ENCODE measurements around the gene KLF13.

The KLF13 gene

DNA sequence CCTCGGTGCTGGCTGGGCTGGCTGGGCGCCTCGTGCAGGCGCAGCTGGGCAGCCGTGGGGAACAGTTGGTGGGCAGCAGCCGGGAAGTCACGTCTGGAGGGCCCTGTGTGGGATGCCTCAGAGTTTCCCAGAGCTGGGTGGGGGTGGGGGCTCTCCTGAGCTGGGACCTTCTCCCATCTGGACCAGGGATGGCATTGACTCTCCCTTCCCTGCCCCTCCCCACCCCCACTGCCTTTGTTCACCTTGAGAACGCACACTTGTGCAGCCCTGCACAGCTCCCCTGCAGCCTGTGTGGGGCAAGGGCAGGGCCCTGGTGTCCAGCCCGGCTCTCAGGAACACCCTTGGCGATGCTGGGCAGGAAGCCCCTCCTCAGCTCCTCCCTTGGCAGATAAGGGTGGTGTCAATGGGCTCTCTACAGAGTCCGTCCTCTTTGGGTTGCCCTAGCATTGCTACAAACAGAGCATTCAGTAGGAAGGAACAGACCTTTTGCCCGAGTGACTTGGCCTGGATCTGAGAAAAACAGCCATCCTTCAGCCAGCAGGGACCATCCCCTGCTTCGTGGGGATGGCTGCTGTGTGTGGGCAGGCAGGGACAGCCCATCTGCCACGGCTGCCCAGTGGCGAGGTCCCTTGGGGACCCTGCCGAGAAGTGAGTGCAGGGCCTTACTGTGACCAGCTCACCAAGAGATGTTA is 25.5 kb upstream of the KLF13 start:
- no peak for DNase-seq

DNA sequence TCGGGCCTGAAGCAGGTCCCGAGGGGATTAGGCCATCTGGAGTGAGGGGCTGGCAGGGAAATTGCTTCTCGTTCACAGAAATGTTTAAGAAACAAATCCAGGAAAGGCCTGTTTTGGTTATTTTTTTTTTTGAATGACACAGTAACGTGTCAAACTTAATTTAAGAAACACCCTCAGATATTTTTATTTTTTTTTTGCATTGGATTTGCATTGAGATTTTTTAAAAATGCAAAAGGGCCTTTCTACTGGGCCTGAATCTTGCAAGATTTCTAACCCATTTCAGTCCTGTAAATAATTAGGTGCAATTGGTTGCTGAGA is 25.0 kb upstream of the KLF13 start:
- no peak for DNase-seq

DNA sequence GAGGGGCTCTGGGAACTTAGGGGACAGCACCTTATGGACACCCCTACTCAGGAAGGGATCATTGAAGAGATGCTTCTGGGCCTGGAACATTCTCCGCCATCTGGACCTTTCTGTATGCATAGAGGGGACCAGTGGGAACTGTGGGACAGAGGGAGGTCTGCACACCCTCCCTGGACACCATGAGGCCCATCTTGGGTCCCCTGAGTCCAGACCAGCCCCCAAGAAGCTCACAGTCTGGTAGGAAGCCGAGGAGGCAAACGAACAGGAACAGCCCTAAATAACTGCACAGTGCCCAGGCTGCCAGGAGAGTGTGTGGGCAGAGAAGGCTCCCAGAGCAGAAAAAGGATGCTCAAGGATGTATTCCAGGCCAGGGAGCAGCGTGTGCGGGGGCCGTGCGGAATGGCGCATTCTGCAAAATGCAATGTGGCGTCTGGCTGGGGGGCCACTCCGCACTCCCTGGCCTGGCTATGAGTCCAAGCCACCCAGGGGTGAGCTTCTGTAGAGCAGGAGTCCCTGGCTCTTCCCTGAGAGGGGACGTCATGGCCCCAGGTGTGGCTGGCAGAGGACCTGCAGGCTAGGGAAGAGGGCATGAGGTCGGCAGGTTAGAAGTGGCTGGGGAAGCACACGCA is 24.5 kb upstream of the KLF13 start:
- DNase-seq: no peak

GRCh38 chr15:31302778-31303725 is 23.6 kb upstream of the KLF13 start:
- no peak for DNase-seq

GRCh38 chr15:31303726-31304648 is 22.6 kb upstream of the KLF13 start:
- DNase-seq: no peak

DNA sequence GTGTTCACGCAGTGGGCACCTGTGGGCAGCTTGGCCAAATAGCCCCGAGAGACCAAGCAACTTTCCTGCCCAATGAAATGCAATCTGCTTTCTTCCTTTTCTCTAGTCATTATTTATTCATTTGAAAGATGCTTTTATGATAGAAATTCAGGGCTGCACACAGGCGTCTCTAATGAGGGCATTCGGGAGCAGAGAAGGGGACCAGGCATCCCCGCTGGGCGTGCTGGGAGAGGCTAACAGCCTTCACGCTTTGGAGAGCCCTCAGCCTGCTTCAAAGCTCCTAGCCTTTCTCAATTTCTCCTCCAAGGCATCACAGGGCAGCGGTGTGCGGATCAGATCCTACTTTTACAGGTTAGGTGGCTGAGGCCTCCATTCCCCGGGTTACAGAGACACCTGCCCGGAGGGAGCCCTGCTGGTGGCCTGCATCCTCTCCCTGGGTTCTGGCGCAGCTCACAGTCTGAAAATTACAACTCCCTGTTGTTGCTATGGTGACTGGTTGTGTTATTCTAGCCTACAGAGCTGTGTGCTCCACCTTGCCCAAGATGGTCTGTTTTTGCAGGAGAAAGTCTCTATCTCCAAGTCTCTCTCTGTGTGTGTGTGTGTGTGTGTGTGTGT is 21.8 kb upstream of the KLF13 start:
- DNase-seq: no peak

- no peak for DNase-seq
Measured at GRCh38 chr15:31305375-31305774, 21.3 kb upstream of the KLF13 start.

DNA sequence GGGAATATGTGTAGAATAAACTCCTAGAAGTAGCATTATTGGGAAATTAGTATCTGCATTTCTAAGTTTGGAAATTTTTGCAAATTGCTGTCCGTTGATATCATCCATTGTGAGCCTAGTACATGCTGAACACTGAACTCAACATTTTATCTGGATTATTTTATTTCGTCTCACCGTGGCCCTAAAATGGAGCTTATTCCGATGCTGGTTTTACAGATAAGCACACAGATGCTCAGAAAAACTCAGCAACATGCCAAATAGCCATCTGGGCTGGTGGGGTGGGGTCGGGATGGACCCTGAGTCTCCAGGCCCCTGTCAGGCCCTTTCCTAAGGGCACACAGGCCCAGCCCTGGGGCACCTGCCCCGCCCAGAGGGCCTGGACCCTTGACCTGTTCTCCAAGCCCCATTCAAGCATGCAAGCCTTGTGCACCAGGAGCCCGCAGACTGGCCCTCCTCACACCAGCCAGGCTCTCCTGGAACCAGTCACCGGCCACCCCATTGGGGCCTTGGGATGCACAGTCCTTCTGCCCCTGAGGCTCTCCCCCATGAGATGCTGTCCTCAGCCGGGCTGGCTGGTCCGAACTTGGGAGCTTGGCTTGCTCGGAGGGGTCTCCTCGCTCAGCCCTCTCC is 20.7 kb upstream of the KLF13 start:
- no peak for DNase-seq

- peak; percentile 93 for DNase-seq
Measured at GRCh38 chr15:31306426-31307269, 20.0 kb upstream of the KLF13 start.

DNA sequence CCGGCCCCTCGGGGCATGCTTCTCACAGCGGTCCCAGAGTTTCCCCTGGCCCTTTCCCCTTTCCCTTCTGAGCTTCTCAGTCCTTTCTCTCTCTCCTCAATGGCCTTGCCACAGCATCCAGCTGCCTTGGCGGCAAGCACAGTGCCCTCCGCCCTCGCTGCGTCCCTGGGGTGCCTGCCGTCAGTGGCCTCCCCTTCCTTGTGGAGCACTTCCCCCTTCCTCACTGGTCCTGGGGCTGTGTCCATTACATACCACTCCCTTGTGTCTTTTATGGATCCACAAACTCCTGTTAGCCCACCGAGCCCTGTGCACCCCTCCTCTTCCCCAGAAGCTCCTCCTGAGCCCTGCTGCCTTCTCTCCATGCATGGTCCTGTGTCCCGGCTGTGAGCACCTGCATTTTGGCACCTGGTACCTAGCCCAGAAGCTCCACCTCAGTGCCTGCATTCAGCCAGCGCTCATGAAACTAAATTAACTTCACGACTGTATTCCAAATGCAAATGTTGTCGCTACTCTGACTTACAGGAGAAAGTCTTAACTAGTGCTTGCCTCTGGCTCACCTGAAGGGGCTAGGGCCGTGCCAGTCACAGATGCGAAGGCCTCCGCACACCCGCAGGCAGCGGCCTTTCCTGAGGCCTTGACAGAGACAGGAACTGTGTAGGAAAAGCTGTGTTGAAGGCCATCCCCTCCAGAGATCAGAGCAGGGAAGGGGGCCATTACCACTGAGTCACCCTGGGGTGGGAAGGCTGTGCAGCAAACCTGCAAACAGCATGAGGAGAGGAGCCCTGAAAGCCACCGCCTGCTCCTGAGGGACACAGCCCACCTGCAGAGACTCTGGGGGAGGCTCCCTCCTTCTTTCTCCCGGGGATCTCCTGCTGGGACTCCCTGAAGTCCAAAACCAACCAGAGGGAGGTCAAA is 19.1 kb upstream of the KLF13 start:
- no peak for DNase-seq

DNA sequence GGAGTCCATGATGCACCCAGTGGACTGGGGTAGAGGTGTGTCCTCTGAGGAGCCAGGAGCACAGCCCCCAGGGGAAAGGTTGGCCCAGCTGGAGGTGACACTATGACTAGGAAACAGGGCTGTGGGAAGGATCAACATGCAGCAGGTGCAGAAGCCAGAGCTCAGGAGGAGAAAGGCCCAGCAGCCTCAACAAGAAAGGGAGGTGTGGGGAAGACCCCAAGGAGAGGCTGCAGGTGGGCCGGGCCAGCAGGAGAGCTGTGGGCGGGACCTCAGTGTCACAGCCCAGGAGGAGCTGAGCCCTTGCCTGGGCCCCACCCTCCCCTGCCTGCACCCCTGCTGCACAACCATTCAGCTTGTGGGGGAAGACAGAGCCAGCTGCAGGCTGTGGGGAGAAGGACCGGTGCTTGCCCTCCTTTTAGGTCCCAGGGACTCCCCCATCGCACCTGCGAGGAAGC is 18.4 kb upstream of the KLF13 start:
- DNase-seq: no peak

GRCh38 chr15:31309893-31310606 is 16.6 kb upstream of the KLF13 start:
- DNase-seq: no peak

DNA sequence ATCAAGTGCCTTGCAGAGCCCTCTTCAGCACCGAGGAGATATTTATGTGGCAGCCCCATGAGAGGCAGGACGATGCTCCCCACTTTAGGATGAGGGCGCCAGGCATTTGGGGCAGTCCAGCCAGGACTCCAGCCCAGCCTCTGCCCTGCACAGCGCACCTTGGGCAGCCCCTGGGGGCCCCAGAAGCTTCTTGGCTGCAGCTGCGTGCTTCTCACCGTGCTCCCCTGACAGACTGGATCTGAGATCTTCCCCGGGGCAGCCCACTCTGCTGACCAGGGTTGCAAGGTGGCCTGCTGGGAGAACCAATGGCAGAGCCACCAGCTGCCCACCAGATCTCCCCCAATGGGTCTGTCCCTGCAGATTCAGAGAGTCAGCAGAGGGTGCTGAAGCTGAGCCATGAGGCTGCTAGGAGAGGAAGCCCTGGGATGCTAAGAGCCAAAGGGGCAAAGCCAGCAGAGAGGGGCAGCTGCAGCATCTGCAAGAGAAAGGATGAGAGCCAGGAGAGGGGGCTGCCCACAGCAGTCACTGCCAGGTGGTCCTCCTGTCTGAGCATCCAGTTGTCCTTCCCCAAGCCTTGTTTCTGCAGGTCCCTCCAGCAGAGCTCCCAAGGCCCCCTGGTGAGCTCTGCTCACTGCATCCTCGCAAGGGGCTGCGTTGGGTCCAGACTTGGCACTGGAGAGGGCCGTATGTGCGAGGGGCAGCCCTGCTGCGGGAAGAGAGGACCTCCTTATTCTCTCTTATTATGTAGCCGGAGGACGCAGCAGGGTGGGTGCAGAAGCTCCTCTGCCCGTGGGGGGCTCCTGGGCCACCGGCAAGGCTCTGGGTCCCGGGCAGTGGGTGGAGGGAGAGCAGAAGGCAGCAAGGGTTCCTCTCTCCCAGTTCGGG is 14.7 kb upstream of the KLF13 start:
- no peak for DNase-seq

- no peak for DNase-seq
Measured at GRCh38 chr15:31313223-31313622, 13.4 kb upstream of the KLF13 start.

DNA sequence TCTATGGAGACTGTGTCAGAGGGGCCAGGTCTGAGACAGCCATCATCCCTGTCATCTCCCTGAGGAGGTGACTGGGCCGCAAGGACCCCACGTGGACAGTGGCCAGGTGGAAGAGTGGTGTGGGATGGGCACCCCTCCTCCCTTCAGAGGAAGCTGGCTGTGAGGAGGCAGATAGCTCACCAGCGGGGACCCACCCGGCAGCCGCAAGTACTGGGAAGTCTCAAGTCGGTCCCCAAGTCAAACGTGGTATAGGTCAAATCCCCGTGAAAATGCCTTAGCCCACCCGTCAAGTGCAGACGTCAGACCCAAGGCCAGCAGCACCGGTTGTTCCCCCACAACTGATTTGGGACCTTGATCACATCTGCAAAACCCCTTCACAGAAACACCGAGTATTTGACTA is 12.3 kb upstream of the KLF13 start:
- DNase-seq: no peak

- DNase-seq: no peak
Measured at GRCh38 chr15:31316135-31316795, 10.4 kb upstream of the KLF13 start.

DNA sequence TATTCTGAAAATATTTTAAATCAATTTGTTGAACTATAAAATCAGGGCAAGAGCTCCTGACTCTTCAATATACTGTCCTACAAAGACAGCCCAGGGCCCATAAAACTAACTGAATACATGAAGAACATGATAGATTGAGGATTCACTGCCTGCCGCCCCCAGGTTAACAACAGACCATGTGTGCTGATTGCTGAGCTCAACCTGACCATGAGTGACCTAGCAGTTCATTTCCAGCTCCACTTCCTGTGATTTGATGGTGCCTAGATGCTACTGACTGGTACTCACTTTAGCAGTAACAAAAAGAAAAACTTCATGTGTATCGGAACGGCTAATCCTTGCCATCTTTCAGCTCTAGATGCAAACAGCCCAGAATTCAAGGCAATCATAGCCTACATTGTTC is 9.6 kb upstream of the KLF13 start:
- no peak for DNase-seq

All from midbrain (tissue), 1 donor.